HG03025 (cell line): ENCODE results near the gene LRCH3.
A peak's percentile ranks its signal among the peaks of the same experiment; 100 is the strongest.
"Not testable (repeated sequence)": the region's sequence is repeated elsewhere in the genome, so short reads cannot be mapped to it uniquely, and the experiment has no call there.

ENCODE experiments used
- ATAC-seq: cut with Tn5 transposase; IDR thresholded peaks from one replicate; pipeline ENCODE4 v1.9.1; 2021; ENCODE audit warnings: mild to moderate bottlenecking, moderate library complexity; ENCODE audit not compliant: unreplicated experiment, low FRiP score

LRCH3 gene

GRCh38 chr3:197881970-197882338 is 90.9 kb downstream of the LRCH3 start:
- no peak for ATAC-seq

- no peak for ATAC-seq
These were observed 91.5 kb downstream of the LRCH3 start for GRCh38 chr3:197882586-197882985.

- no peak for ATAC-seq
These were observed 92.5 kb downstream of the LRCH3 start for GRCh38 chr3:197883541-197883940.

GRCh38 chr3:197884330-197884729 is 93.3 kb downstream of the LRCH3 start:
- ATAC-seq, result not testable (repeated sequence)

GRCh38 chr3:197886052-197886451 is 95.0 kb downstream of the LRCH3 start:
- not testable (repeated sequence) for ATAC-seq

GRCh38 chr3:197887430-197888053 is 96.5 kb downstream of the LRCH3 start:
- not testable (repeated sequence) for ATAC-seq

GRCh38 chr3:197888511-197888910 is 97.5 kb downstream of the LRCH3 start:
- ATAC-seq, result no peak

- no peak for ATAC-seq
These were observed 98.3 kb downstream of the LRCH3 start for GRCh38 chr3:197889204-197889930.

GRCh38 chr3:197890693-197891092 is 99.6 kb downstream of the LRCH3 start:
- no peak for ATAC-seq

- no peak for ATAC-seq
These were observed 101.1 kb downstream of the LRCH3 start for GRCh38 chr3:197892162-197892561.

- no peak for ATAC-seq
These were observed 105.4 kb downstream of the LRCH3 start for GRCh38 chr3:197896421-197896820.

- no peak for ATAC-seq
These were observed 108.9 kb downstream of the LRCH3 start for GRCh38 chr3:197899833-197900478.

GRCh38 chr3:197901626-197902025 is 110.6 kb downstream of the LRCH3 start:
- no peak for ATAC-seq

GRCh38 chr3:197906023-197906849 is 115.2 kb downstream of the LRCH3 start:
- peak; percentile 82 for ATAC-seq

- no peak for ATAC-seq
These were observed 115.8 kb downstream of the LRCH3 start for GRCh38 chr3:197906850-197907187.

- no peak for ATAC-seq
These were observed 116.1 kb downstream of the LRCH3 start for GRCh38 chr3:197907196-197907595.

GRCh38 chr3:197908550-197908949 is 117.5 kb downstream of the LRCH3 start:
- not testable (repeated sequence) for ATAC-seq

GRCh38 chr3:197908957-197909701 is 118.1 kb downstream of the LRCH3 start:
- no peak for ATAC-seq

GRCh38 chr3:197912741-197913476 is 121.9 kb downstream of the LRCH3 start:
- ATAC-seq, result no peak
